Smooth muscle cell (in vitro differentiated cells): ENCODE results near the gene OLFML1. TPM values are rescaled to one million over a fixed set of nuclear protein-coding genes. Genes with fewer than 3 reads are reported as not detected.

ENCODE experiments used
- DNase-seq: peaks from one replicate; lab custom pipeline; 2025; ENCODE audit not compliant: unreplicated experiment; lab: John Stamatoyannopoulos, UW
- H2AFZ ChIP-seq: fragments of 200-600 bp; sonication (generic); 2 replicates; pipeline ENCODE4 v1.6.0; 2016; ENCODE audit warnings: antibody characterized with exemption, low read depth, mild to moderate bottlenecking
- H3F3A ChIP-seq: fragments of 200-600 bp; sonication (generic); 2 replicates; pipeline ENCODE4 v1.6.0; 2017; ENCODE audit warnings: antibody characterized with exemption, low read depth
- H3K27ac ChIP-seq: fragments of 200-600 bp; sonication (generic); 2 replicates; pipeline ENCODE4 v1.5.1; 2016; ENCODE audit warnings: low read depth, mild to moderate bottlenecking
- H3K27me3 ChIP-seq: fragments of 200-600 bp; sonication (generic); 2 replicates; pipeline ENCODE4 v1.6.1; 2016; ENCODE audit warnings: low read depth, mild to moderate bottlenecking
- H3K36me3 ChIP-seq: fragments of 200-600 bp; sonication (generic); 2 replicates; pipeline ENCODE4 v1.5.1; 2016; ENCODE audit warnings: low read depth
- H3K4me1 ChIP-seq: fragments of 200-600 bp; sonication (generic); 2 replicates; pipeline ENCODE4 v1.5.1; 2016; ENCODE audit warnings: low read depth
- H3K4me2 ChIP-seq: fragments of 200-600 bp; sonication (generic); 2 replicates; pipeline ENCODE4 v1.6.0; 2016; ENCODE audit warnings: mild to moderate bottlenecking
- H3K4me3 ChIP-seq: fragments of 200-600 bp; sonication (generic); 2 replicates; pipeline ENCODE4 v1.5.1; 2016; ENCODE audit warnings: mild to moderate bottlenecking
- H3K79me2 ChIP-seq: fragments of 200-600 bp; sonication (generic); 2 replicates; pipeline ENCODE4 v1.6.0; 2016; ENCODE audit warnings: low read depth, mild to moderate bottlenecking
- H3K9ac ChIP-seq: fragments of 200-600 bp; sonication (generic); 2 replicates; pipeline ENCODE4 v1.6.0; 2016; ENCODE audit warnings: low read depth
- H3K9me3 ChIP-seq: fragments of 200-600 bp; sonication (generic); replicated peaks from 2 replicates; pipeline ENCODE4 v1.5.1; 2016; ENCODE audit warnings: low read depth
- H4K20me1 ChIP-seq: fragments of 200-600 bp; sonication (generic); 2 replicates; pipeline ENCODE4 v1.6.0; 2016; ENCODE audit warnings: low read depth
- WGBS: methylation state at CpG from one replicate; pipeline ENCODE4 v1.1.7; 2016; ENCODE audit warnings: low lambda C conversion rate; 5-methylcytosine and 5-hydroxymethylcytosine counted together
- polyA plus RNA-seq: library from polyadenylated mRNA; unstranded; fragments of >200 nt; fragmentation: Nextera tagmentation; extraction: Ambion mirVana; gene quantifications from 2 replicates; pipeline ENCODE4 v1.2.1, GENCODE V29; 2016
- total RNA-seq: library from RNA; depleted of rRNA; stranded (reverse); fragments of >200 nt; gene quantifications from 2 replicates; pipeline ENCODE4 v1.2.3, GENCODE V29; 2014
- TF ChIP-seq, protein P1 (sequence below): fragments of 200-600 bp; sonication (generic); IDR thresholded peaks from 2 replicates; pipeline ENCODE4 v1.5.1; 2017; ENCODE audit warnings: borderline replicate concordance, mild to moderate bottlenecking, antibody characterized with exemption; ENCODE audit not compliant: insufficient read depth, poor library complexity, severe bottlenecking

The OLFML1 gene
- total and polyA plus RNA-seq, 2 experiments from 2014 or later = 0.14 TPM; not detected in 1

- WGBS = 90% methylated on average over 4 of the region's 4 CpGs
- no peak overlapping the region for H2AFZ ChIP-seq
- H3K27ac ChIP-seq = no peak overlapping the region
- no peak for DNase-seq
- no peaks in the 10 kb centered on the region for H4K20me1 ChIP-seq
- TF ChIP-seq, protein P1, sequence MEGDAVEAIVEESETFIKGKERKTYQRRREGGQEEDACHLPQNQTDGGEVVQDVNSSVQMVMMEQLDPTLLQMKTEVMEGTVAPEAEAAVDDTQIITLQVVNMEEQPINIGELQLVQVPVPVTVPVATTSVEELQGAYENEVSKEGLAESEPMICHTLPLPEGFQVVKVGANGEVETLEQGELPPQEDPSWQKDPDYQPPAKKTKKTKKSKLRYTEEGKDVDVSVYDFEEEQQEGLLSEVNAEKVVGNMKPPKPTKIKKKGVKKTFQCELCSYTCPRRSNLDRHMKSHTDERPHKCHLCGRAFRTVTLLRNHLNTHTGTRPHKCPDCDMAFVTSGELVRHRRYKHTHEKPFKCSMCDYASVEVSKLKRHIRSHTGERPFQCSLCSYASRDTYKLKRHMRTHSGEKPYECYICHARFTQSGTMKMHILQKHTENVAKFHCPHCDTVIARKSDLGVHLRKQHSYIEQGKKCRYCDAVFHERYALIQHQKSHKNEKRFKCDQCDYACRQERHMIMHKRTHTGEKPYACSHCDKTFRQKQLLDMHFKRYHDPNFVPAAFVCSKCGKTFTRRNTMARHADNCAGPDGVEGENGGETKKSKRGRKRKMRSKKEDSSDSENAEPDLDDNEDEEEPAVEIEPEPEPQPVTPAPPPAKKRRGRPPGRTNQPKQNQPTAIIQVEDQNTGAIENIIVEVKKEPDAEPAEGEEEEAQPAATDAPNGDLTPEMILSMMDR = no peak
- H3K4me3 ChIP-seq = no peak overlapping the region
- no peaks in the 10 kb centered on the region for H3K36me3 ChIP-seq
- no peaks in the 10 kb centered on the region for H3K27me3 ChIP-seq
- H3K4me1 ChIP-seq = peaks cover 12% of the 10 kb centered on the region
- no peak overlapping the region for H3K4me2 ChIP-seq
- peaks cover 11% of the 10 kb centered on the region for H3F3A ChIP-seq
- no peaks in the 10 kb centered on the region for H3K79me2 ChIP-seq
- no peaks in the 10 kb centered on the region for H3K9me3 ChIP-seq
- H3K9ac ChIP-seq = no peak overlapping the region
Measured at GRCh38 chr11:7559398-7560283, 74.3 kb downstream of the OLFML1 start.

Other genes with a start within 250 kb of the OLFML1 start
- 0.45 TPM in 1 of 2 replicates, not detected in the other for gene SYT9, start 233.6 kb upstream of the OLFML1 start, total RNA-seq
- 0.06 TPM in 1 of 2 replicates, not detected in the other for gene SYT9, start 233.6 kb upstream of the OLFML1 start, polyA plus RNA-seq
- 9.8 and 17.1 TPM in 2 replicates for gene PPFIBP2, start 28.5 kb downstream of the OLFML1 start, total RNA-seq
- 16.4 and 20.2 TPM in 2 replicates for gene PPFIBP2, start 28.5 kb downstream of the OLFML1 start, polyA plus RNA-seq
- gene CYB5R2, start 188.0 kb downstream of the OLFML1 start, total RNA-seq = 32.4 and 45.2 TPM in 2 replicates
- gene CYB5R2, start 188.0 kb downstream of the OLFML1 start, polyA plus RNA-seq = 45.1 and 48.1 TPM in 2 replicates
- gene OVCH2, start 221.0 kb downstream of the OLFML1 start, total RNA-seq = 0.13 and 1.7 TPM in 2 replicates
- 0.26 and 1.6 TPM in 2 replicates for gene OVCH2, start 221.0 kb downstream of the OLFML1 start, polyA plus RNA-seq